GM23338 (cell line): ENCODE data around the gene S100A3. TPM values are rescaled to one million over a fixed set of nuclear protein-coding genes. Genes with fewer than 3 reads are reported as not detected.

Experiments
- ATAC-seq: fragments of 200-7000 bp; cut with Tn5 transposase; 3 replicates; pipeline ENCODE4 v1.9.1; 2020
- DNase-seq: peaks from one replicate; pipeline ENCODE4 v3.0.0-alpha.2; 2015; ENCODE audit warnings: low spot score
- H2AFZ ChIP-seq: fragments of 200-600 bp; sonication (generic); 2 replicates; pipeline ENCODE4 v1.8.0; 2016; ENCODE audit warnings: antibody characterized with exemption, mild to moderate bottlenecking, moderate library complexity
- H3F3A ChIP-seq: fragments of 200-600 bp; sonication (generic); replicated peaks from 2 replicates; pipeline ENCODE4 v1.8.0; 2017; ENCODE audit warnings: antibody characterized with exemption, mixed run types, low read depth
- H3K27ac ChIP-seq: fragments of 200-600 bp; sonication (generic); 2 replicates; pipeline ENCODE4 v1.6.1; 2016; ENCODE audit warnings: low read depth
- H3K27me3 ChIP-seq: fragments of 200-600 bp; sonication (generic); 2 replicates; pipeline ENCODE4 v1.8.0; 2016; ENCODE audit warnings: mild to moderate bottlenecking, mixed run types, moderate library complexity; ENCODE audit not compliant: insufficient read depth
- H3K36me3 ChIP-seq: fragments of 200-600 bp; sonication (generic); 2 replicates; pipeline ENCODE4 v1.8.0; 2016; ENCODE audit warnings: mild to moderate bottlenecking; ENCODE audit not compliant: insufficient read depth
- H3K4me1 ChIP-seq: fragments of 200-600 bp; sonication (generic); 2 replicates; pipeline ENCODE4 v1.8.0; 2016; ENCODE audit warnings: mild to moderate bottlenecking, moderate library complexity; ENCODE audit not compliant: insufficient read depth
- H3K4me2 ChIP-seq: fragments of 200-600 bp; sonication (generic); 2 replicates; pipeline ENCODE4 v1.7.1; 2017; ENCODE audit warnings: mixed run types
- H3K4me3 ChIP-seq: fragments of 200-600 bp; sonication (generic); 2 replicates; pipeline ENCODE4 v1.6.1; 2016; ENCODE audit warnings: mixed run types
- H3K79me2 ChIP-seq: fragments of 200-600 bp; sonication (generic); replicated peaks from 2 replicates; pipeline ENCODE4 v1.8.0; 2017; ENCODE audit warnings: mild to moderate bottlenecking; ENCODE audit not compliant: insufficient read depth
- H3K9me2 ChIP-seq: fragments of 200-600 bp; sonication (generic); 2 replicates; pipeline ENCODE4 v1.8.0; 2017; ENCODE audit not compliant: insufficient read depth
- H4K20me1 ChIP-seq: fragments of 200-600 bp; sonication (generic); replicated peaks from 2 replicates; pipeline ENCODE4 v1.8.0; 2017; ENCODE audit warnings: mild to moderate bottlenecking; ENCODE audit not compliant: insufficient read depth
- H3K27ac Mint-ChIP-seq: 2 replicates; pipeline ENCODE4 v1.8.0; 2020; ENCODE audit warnings: inconsistent platforms, mild to moderate bottlenecking, moderate library complexity, mixed read lengths
- H3K27me3 Mint-ChIP-seq: 3 replicates; pipeline ENCODE4 v1.8.0; 2022; ENCODE audit warnings: low read depth, mild to moderate bottlenecking, moderate library complexity, mixed read lengths, inconsistent platforms; ENCODE audit not compliant: insufficient read depth, poor library complexity
- H3K36me3 Mint-ChIP-seq: 3 replicates; pipeline ENCODE4 v1.8.0; 2021; ENCODE audit warnings: low read depth, mild to moderate bottlenecking, inconsistent platforms, moderate library complexity, mixed read lengths
- H3K4me1 Mint-ChIP-seq: 3 replicates; pipeline ENCODE4 v1.8.0; 2020; ENCODE audit warnings: mild to moderate bottlenecking, inconsistent platforms, mixed read lengths
- H3K4me3 Mint-ChIP-seq: 3 replicates; pipeline ENCODE4 v1.8.0; 2021; ENCODE audit warnings: moderate library complexity, mild to moderate bottlenecking, inconsistent platforms, mixed read lengths
- H3K9me3 Mint-ChIP-seq: 3 replicates; pipeline ENCODE4 v1.8.0; 2020; ENCODE audit warnings: moderate library complexity, mild to moderate bottlenecking, inconsistent platforms, mixed read lengths
- CREB1 ChIP-seq: fragments of 250-450 bp; sonication (Bioruptor Pico); IDR thresholded peaks from 2 replicates; pipeline ENCODE4 v1.5.0; 2020; ENCODE audit warnings: low read depth, mild to moderate bottlenecking, moderate library complexity
- EZH2 ChIP-seq: fragments of 200-600 bp; sonication (generic); IDR thresholded peaks from one replicate; pipeline ENCODE4 v1.8.0; 2017; ENCODE audit warnings: antibody characterized with exemption, mild to moderate bottlenecking, low read depth; ENCODE audit not compliant: unreplicated experiment
- EZH2phosphoT487 ChIP-seq: fragments of 200-600 bp; sonication (generic); IDR thresholded peaks from one replicate; pipeline ENCODE4 v1.8.1; 2018; ENCODE audit warnings: antibody characterized with exemption; ENCODE audit not compliant: unreplicated experiment
- NANOG ChIP-seq: IDR thresholded peaks from 2 replicates; pipeline ENCODE4 v1.6.1; 2016; ENCODE audit warnings: antibody characterized with exemption, borderline replicate concordance
- POLR2AphosphoS5 ChIP-seq: IDR thresholded peaks from 2 replicates; pipeline ENCODE4 v1.6.1; 2016; ENCODE audit warnings: antibody characterized with exemption, low read depth
- REST ChIP-seq: IDR thresholded peaks from one replicate; pipeline ENCODE4 v1.6.1; 2018; ENCODE audit warnings: antibody characterized with exemption; ENCODE audit not compliant: unreplicated experiment
- STAT1 ChIP-seq: IDR thresholded peaks from one replicate; pipeline ENCODE4 v1.6.1; 2016; ENCODE audit warnings: antibody characterized with exemption; ENCODE audit not compliant: unreplicated experiment
- ZNF114 ChIP-seq: fragments of 250-450 bp; sonication (Bioruptor Pico); IDR thresholded peaks from 2 replicates; pipeline ENCODE4 v1.5.0; 2020; ENCODE audit warnings: mild to moderate bottlenecking, moderate library complexity
- ZNF331 ChIP-seq: fragments of 250-450 bp; sonication (Bioruptor Pico); IDR thresholded peaks from 2 replicates; pipeline ENCODE4 v1.5.0; 2020; ENCODE audit warnings: low read depth, mild to moderate bottlenecking, moderate library complexity
- polyA plus RNA-seq: library from polyadenylated mRNA; unstranded; fragments of >200 nt; fragmentation: Nextera tagmentation; extraction: Ambion mirVana; gene quantifications from 2 replicates; pipeline ENCODE4 v1.2.1, GENCODE V29; 2016
- total RNA-seq: library from RNA; depleted of rRNA; stranded (reverse); fragments of >200 nt; shearing (Covaris generic); gene quantifications from 2 replicates; pipeline ENCODE4 v1.2.3, GENCODE V29; 2014
- TF ChIP-seq, protein P1 (sequence below): fragments of 250-450 bp; sonication (Bioruptor Pico); IDR thresholded peaks from 2 replicates; pipeline ENCODE4 v1.5.0; 2020; ENCODE audit warnings: mild to moderate bottlenecking, moderate library complexity

Gene S100A3
- total and polyA plus RNA-seq, 2 experiments from 2014 or later: not detected

GRCh38 chr1:153550398-153550758, 1.3 kb upstream of the S100A3 start:
- Histone ChIP-seq H3K79me2 (no peaks in the 10 kb centered on the region), H3K4me3 (no peak overlapping the region), H3K9me2 (no peaks in the 10 kb centered on the region), H3F3A (no peaks in the 10 kb centered on the region), H3K27ac (no peak overlapping the region), H3K4me2 (no peak overlapping the region), H3K4me1 (peaks cover 11% of the 10 kb centered on the region), H2AFZ (0 out of 2 replicates have a peak overlapping the region, but pooled peaks have one; percentile 66), H4K20me1 (no peaks in the 10 kb centered on the region), H3K36me3 (no peaks in the 10 kb centered on the region), H3K27me3 (no peaks in the 10 kb centered on the region)
- ATAC-seq (no peak), DNase-seq (no peak)
- H3K27me3 Mint-ChIP-seq: peaks cover 20% of the 10 kb centered on the region
- TF ChIP-seq NANOG (no peak), ZNF114 (CRISPR knock-in tag) (no peak), EZH2phosphoT487 (no peak), POLR2AphosphoS5 (no peak)
- TF ChIP-seq, protein P1, sequence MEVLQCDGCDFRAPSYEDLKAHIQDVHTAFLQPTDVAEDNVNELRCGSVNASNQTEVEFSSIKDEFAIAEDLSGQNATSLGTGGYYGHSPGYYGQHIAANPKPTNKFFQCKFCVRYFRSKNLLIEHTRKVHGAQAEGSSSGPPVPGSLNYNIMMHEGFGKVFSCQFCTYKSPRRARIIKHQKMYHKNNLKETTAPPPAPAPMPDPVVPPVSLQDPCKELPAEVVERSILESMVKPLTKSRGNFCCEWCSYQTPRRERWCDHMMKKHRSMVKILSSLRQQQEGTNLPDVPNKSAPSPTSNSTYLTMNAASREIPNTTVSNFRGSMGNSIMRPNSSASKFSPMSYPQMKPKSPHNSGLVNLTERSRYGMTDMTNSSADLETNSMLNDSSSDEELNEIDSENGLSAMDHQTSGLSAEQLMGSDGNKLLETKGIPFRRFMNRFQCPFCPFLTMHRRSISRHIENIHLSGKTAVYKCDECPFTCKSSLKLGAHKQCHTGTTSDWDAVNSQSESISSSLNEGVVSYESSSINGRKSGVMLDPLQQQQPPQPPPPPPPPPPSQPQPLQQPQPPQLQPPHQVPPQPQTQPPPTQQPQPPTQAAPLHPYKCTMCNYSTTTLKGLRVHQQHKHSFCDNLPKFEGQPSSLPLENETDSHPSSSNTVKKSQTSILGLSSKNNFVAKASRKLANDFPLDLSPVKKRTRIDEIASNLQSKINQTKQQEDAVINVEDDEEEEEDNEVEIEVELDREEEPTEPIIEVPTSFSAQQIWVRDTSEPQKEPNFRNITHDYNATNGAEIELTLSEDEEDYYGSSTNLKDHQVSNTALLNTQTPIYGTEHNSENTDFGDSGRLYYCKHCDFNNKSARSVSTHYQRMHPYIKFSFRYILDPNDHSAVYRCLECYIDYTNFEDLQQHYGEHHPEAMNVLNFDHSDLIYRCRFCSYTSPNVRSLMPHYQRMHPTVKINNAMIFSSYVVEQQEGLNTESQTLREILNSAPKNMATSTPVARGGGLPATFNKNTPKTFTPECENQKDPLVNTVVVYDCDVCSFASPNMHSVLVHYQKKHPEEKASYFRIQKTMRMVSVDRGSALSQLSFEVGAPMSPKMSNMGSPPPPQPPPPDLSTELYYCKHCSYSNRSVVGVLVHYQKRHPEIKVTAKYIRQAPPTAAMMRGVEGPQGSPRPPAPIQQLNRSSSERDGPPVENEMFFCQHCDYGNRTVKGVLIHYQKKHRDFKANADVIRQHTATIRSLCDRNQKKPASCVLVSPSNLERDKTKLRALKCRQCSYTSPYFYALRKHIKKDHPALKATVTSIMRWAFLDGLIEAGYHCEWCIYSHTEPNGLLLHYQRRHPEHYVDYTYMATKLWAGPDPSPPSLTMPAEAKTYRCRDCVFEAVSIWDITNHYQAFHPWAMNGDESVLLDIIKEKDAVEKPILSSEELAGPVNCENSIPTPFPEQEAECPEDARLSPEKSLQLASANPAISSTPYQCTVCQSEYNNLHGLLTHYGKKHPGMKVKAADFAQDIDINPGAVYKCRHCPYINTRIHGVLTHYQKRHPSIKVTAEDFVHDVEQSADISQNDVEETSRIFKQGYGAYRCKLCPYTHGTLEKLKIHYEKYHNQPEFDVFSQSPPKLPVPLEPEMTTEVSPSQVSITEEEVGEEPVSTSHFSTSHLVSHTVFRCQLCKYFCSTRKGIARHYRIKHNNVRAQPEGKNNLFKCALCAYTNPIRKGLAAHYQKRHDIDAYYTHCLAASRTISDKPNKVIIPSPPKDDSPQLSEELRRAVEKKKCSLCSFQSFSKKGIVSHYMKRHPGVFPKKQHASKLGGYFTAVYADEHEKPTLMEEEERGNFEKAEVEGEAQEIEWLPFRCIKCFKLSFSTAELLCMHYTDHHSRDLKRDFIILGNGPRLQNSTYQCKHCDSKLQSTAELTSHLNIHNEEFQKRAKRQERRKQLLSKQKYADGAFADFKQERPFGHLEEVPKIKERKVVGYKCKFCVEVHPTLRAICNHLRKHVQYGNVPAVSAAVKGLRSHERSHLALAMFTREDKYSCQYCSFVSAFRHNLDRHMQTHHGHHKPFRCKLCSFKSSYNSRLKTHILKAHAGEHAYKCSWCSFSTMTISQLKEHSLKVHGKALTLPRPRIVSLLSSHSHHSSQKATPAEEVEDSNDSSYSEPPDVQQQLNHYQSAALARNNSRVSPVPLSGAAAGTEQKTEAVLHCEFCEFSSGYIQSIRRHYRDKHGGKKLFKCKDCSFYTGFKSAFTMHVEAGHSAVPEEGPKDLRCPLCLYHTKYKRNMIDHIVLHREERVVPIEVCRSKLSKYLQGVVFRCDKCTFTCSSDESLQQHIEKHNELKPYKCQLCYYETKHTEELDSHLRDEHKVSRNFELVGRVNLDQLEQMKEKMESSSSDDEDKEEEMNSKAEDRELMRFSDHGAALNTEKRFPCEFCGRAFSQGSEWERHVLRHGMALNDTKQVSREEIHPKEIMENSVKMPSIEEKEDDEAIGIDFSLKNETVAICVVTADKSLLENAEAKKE (CRISPR knock-in tag): no peak
- peaks cover 53% of the 10 kb centered on the region for H3K4me1 Mint-ChIP-seq
- no peaks in the 10 kb centered on the region for H3K36me3 Mint-ChIP-seq
- no peak overlapping the region for H3K27ac Mint-ChIP-seq
- no peaks in the 10 kb centered on the region for H3K9me3 Mint-ChIP-seq
- no peak overlapping the region for H3K4me3 Mint-ChIP-seq

GRCh38 chr1:153549741-153550397, 811 bp upstream of the S100A3 start:
- H3K36me3 ChIP-seq: no peaks in the 10 kb centered on the region
- no peak overlapping the region for H3K4me3 Mint-ChIP-seq
- H3K4me1 Mint-ChIP-seq: peaks cover 58% of the 10 kb centered on the region
- 0 out of 2 replicates have a peak overlapping the region, but pooled peaks have one; percentile 66 for H2AFZ ChIP-seq
- no peaks in the 10 kb centered on the region for H3F3A ChIP-seq
- H3K9me2 ChIP-seq: no peaks in the 10 kb centered on the region
- no peaks in the 10 kb centered on the region for H3K36me3 Mint-ChIP-seq
- ATAC-seq (no peak), DNase-seq (no peak)
- H3K4me2 ChIP-seq: no peak overlapping the region
- no peak overlapping the region for H3K27ac Mint-ChIP-seq
- H3K27ac ChIP-seq: no peak overlapping the region
- H3K27me3 Mint-ChIP-seq: peaks cover 23% of the 10 kb centered on the region
- H3K79me2 ChIP-seq: no peaks in the 10 kb centered on the region
- peaks cover 15% of the 10 kb centered on the region for H3K4me1 ChIP-seq
- no peaks in the 10 kb centered on the region for H3K9me3 Mint-ChIP-seq
- H4K20me1 ChIP-seq: no peaks in the 10 kb centered on the region
- no peaks in the 10 kb centered on the region for H3K27me3 ChIP-seq
- H3K4me3 ChIP-seq: no peak overlapping the region
- TF ChIP-seq STAT1 (no peak), REST (no peak), CREB1 (CRISPR knock-in tag) (no peak), EZH2 (no peak), ZNF114 (CRISPR knock-in tag) (no peak), NANOG (no peak), ZNF331 (CRISPR knock-in tag) (no peak)
